Transverse colon (tissue), 4 donors: ENCODE measurements around the gene CAPN9.

Source experiments
- EP300 ChIP-seq: sonication (generic); formaldehyde crosslinking; IDR thresholded peaks from one replicate; pipeline ENCODE4 v1.6.1; 2017; ENCODE audit warnings: antibody characterized with exemption, low read depth
- POLR2A ChIP-seq: fragments of 450-650 bp; IDR thresholded peaks from one replicate; pipeline ENCODE4 v1.6.1; 2016; ENCODE audit warnings: antibody characterized with exemption, mild to moderate bottlenecking, moderate library complexity
- POLR2AphosphoS5 ChIP-seq, 3 donors: sonication (generic); formaldehyde crosslinking; IDR thresholded peaks; one replicate each; pipeline ENCODE4 v1.6.1; 2016; ENCODE audit warnings: antibody characterized with exemption in 3 of 3
- TF ChIP-seq, protein P1 (sequence below), 5 experiments: fragments of 200-600 bp in 3 of 5; fragments of 450-650 bp in 2 of 5; sonication (generic) in 3 of 5; IDR thresholded peaks; 1 replicate in 2 of 5; 2 replicates in 3 of 5; pipeline ENCODE4 v1.5.1; 2016 to 2017; ENCODE audit warnings: antibody characterized with exemption in 5 of 5, inconsistent platforms in 3 of 5, mild to moderate bottlenecking in 2 of 5, moderate library complexity in 1 of 5

DNA sequence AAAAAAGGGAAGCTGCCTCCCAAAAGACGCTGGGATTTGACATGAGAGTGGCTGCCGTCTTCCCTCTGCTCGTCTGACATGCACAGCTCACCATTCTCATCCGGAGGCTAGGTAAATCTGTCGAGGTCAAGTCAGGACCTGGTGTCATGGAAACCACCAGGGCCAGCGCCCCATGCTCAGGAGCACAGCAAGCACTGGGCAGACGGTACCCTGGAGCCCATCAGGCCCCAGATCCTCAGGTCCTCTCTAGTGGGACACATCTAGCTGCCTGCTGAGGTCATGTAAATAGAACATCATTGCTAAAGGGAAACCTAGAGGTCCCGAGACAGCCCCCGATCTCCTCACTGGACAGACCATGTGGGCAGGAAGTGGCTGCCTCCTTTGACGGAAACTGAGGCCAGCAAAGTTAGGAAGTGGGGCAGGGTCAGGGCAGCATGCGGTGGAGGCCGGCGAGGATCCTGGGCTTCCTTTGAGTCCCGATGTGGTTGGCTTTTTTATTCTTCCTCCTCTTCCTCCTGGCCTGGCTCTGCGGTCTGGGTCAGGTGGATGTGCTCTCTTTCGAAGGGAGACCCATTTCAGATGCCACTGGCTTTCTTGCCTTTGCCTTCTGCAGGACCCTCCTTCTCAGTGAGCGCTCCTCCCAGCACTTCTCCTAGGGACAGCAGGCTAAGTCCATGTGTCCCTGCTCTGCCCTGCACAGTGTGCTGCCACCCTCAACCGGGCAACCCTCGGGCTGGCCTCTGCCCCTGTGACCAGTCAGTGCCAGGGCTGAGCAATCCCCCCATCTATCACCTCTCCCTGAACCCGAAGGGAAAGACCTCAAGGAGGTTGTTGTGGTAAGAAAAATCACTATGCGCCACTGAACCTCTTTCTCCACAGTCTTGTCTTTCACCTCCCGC is 39.2 kb upstream of the CAPN9 start:
- TF ChIP-seq, protein P1, sequence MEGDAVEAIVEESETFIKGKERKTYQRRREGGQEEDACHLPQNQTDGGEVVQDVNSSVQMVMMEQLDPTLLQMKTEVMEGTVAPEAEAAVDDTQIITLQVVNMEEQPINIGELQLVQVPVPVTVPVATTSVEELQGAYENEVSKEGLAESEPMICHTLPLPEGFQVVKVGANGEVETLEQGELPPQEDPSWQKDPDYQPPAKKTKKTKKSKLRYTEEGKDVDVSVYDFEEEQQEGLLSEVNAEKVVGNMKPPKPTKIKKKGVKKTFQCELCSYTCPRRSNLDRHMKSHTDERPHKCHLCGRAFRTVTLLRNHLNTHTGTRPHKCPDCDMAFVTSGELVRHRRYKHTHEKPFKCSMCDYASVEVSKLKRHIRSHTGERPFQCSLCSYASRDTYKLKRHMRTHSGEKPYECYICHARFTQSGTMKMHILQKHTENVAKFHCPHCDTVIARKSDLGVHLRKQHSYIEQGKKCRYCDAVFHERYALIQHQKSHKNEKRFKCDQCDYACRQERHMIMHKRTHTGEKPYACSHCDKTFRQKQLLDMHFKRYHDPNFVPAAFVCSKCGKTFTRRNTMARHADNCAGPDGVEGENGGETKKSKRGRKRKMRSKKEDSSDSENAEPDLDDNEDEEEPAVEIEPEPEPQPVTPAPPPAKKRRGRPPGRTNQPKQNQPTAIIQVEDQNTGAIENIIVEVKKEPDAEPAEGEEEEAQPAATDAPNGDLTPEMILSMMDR (IDR thresholded peaks at IDR 0.05) = no peak
- TF ChIP-seq POLR2AphosphoS5 (IDR thresholded peaks at IDR 0.05) (no peak), POLR2A (no peak), EP300 (no peak)
